NCI-H510A treated with DMSO at 0.1 percent for 48 hours (cell line): ENCODE data around the gene GATAD2A.

ENCODE experiments used
- DNase-seq: peaks from one replicate; lab custom pipeline; 2025; lab: John Stamatoyannopoulos, UW

Gene GATAD2A

GRCh38 chr19:19422156-19422555 is 16.7 kb downstream of the GATAD2A start:
- no peak for DNase-seq

DNA sequence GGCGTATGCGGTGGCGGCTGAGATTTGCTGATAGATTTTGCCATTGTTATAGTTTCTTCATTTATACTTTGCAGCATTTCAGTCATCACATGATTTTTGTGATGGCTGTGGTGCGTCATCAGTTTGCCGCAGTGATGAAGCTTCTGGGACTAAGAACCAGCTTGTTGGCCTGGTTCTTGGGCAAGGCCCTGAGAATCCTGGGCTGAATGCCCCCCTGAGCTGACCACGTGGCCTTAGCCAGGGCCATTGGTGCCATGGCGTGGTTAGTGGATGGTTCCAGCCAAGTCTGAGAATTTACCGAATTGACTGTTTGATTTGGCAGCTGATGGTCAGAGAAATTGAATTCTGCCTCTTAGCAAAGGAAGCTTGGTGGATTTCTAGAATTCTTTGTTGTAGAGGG is 17.8 kb downstream of the GATAD2A start:
- DNase-seq, result no peak

DNA sequence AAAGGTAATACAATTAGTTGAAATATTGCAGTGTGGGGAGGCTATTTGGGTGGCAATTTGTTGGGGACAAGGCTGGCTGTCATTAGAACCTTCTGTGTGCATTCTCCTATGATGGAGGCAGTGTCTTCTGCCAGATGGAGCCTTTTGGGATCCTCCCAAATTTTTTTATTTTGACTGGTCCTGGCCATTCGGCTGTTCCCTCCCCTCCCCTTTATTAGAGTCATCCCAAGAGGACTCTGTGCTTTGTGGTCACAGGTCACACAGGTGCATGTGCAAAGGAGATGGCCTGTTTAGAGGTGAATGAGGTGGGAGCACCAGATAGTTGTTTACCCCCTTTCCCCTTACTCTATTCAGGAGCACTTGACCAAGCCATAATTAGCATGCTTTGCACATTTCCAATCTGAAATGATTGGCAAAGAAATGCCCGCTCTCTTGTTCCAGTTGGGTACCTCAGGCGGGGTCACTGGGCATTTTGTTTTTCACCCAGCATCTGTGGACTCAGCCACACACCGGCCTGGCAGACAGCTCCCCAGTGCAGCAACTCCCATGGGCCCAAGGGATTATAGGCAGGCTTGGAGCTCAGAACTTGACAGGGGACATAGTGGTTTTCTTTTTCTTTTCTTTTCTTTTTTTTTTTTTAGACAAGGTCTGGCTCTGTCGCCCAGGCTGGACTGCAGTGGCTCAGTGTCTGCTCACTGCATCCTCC is 19.8 kb downstream of the GATAD2A start:
- no peak for DNase-seq

DNA sequence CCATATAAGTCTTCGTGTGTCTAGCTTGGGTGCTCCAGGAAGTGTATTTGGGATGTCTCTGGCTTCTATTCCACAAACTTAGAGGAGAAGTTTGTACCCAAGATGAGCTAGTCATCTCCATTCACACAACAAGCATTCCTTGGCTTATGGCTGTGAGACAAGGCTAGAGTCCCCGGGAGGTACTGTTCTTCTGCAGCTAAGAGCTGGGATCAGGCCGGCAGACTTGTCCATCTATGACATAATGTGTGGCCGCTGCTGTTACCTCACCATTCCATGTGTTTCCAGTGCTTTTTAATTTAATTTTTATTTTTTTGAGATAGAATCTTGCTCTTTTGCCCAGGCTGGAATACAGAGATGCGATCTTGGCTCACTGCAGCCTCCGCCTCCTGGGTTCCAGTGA is 20.7 kb downstream of the GATAD2A start:
- no peak for DNase-seq

DNA sequence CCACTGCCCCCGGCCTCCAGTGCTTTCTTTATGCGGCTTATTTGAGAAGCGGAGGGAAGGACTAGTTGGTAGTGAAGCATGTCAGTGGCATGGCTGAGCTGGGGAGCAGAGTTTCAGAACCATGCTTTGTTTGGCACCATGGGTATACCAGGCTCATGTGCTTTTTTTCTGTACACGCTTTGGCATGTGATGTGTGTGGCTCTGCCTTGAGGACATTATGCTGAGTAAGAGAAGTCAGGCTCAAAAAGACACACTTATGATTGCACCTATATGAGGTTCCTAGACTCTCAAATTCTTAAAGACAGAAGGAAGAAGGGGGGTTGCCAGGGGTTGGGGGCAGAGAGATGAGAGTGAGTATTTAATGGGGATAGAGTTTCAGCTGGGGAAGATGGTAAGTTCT is 21.3 kb downstream of the GATAD2A start:
- no peak for DNase-seq

- DNase-seq, result no peak
These were observed 21.8 kb downstream of the GATAD2A start for GRCh38 chr19:19427302-19427701.

DNA sequence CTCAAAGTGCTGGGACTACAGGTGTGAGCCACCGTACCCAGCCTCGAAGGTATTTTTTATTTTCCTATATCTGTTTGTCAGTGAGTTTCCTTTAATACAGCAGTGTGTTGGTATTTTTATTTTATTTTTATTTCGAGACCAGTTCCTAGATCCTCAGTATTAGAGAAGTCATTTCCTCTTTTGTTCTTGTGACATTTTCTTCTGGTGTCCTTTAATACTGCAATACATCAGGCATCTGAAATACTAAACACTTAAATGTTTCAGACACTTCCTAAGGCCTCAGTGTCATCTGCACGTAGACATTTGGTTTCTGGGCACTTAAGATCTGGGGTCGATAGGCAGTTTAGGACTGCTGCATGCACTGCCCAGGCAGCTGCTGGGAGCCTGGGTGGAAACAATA is 22.5 kb downstream of the GATAD2A start:
- DNase-seq, result no peak

GRCh38 chr19:19428746-19429145 is 23.3 kb downstream of the GATAD2A start:
- DNase-seq, result no peak

GRCh38 chr19:19429361-19429760 is 23.9 kb downstream of the GATAD2A start:
- no peak for DNase-seq

DNA sequence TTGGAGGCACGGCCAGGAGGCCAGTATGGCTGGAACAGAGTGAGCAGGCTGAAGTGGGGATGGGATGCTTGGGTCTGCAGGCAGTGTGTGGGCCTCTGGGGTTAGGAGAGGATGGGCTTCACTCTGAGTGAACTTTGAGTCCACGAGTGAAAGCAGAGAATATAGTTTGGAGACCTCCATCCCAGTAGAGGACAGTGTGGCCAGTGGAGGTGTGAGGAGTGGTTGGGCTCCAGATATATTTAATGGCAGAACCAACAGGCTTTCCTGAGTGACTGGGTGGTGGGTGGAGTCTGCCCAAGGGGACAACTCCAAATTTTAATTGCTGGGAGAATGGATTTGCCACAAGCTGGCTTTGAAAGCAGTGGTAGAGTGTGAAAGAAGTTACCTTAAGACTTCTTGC is 27.3 kb downstream of the GATAD2A start:
- DNase-seq, result no peak

GRCh38 chr19:19433666-19434213 is 28.3 kb downstream of the GATAD2A start:
- no peak for DNase-seq

DNA sequence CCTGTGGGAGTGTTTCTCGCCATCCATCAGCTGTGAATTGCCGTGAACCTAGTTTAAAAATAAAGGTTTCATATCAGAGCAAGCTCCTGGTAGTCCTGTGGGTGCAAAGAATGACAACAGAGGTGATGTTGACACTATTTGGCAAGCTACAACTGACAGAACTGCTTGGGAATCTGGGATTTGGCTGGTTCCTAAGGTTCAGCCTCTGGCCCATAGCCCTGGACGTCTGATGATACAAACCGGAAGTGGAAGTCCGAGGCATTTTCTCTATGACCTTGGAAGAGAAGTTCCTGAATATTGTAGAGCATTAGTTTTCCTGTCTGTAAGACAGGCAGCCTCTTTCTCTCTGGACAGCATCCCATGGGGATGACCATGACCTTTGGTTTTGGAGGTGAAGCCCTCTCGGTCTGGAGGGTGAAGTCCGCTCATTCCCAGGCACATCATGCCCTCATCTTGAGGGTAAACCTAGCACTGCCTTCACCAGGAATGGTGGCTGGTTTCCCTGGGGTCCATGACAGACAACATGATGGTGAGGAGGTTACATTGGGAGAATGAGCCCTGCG is 29.1 kb downstream of the GATAD2A start:
- DNase-seq, result no peak

DNA sequence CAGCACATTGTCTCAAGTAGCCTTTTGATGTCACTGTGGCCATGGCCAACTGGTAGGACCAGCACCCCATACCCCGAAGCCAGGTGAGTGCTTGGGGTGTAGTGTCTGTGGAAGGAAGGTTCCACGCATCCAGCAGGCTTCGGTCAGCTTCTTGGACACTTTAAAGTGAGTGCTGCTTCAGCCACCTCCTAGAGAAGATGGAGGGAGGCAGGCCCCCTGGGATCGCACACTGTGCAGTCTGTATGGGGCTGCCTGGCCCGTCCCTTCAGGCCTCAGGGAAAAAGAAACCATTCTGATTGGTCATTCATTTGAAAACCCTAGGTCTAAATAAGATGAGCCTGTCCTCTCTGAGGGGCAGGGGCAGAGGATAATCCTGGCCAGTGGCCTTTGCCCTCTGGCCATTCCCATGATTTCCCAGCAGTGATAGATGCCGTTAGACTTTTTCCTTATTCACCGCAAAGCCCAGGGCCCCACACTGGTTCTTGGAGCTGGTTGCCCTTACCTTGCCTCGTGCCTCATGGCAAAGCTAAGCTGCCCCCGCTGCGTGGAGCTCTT is 30.7 kb downstream of the GATAD2A start:
- no peak for DNase-seq

DNA sequence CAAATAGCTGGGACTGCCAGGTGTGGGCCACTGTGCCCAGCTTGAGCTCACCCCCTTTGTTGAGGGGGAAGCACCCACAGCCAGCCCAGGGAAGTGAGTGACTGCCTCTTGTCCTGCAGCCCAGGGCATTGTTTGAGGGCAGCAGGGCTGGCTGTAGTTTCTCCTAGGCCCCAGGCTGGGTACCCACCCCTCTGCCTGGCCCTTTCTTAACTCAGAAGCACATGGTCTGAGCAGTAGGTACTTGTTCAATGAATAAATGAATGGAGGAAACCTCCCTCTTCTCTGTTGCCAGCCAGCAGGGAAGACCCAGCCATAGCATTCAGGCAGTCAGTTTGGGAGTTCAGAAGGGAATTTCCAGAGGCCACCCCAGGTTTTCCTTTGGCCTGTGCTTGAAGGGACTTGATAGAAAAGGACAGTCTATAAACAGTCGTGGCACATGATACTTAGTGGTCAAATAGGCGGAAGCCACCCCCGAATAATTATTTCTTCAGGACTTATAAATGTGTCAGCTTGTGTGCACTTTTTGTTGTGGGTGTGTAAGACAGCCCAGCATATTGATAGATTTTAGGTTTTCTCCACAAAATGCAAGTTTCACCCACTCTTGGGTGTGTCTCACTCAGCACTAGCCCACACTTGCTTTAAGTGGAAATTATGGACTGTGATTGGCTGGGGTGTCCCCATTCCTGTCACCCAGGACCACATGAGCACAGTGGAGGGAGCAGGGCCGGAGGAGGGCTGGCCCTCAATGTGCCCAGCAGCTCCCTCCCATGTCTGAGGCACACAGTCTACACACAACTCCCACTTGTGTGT is 33.1 kb downstream of the GATAD2A start:
- DNase-seq, result no peak

DNA sequence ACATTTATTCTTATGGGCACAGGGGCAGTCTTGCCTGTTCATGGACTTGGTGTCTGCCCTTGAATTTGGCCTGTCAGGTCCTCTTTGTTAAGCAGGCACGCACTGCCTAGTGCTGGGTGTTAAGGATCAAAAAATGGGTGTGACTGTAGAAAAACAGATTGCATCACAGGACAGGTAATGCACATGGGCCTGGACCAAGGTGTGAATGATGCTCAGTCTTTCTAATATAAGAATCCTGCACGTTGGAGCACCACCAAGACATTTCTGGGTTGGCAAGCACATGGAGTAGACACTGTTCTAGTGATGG is 33.7 kb downstream of the GATAD2A start:
- no peak for DNase-seq

- DNase-seq, result no peak
These were observed 37.8 kb downstream of the GATAD2A start for GRCh38 chr19:19443283-19443682.

DNA sequence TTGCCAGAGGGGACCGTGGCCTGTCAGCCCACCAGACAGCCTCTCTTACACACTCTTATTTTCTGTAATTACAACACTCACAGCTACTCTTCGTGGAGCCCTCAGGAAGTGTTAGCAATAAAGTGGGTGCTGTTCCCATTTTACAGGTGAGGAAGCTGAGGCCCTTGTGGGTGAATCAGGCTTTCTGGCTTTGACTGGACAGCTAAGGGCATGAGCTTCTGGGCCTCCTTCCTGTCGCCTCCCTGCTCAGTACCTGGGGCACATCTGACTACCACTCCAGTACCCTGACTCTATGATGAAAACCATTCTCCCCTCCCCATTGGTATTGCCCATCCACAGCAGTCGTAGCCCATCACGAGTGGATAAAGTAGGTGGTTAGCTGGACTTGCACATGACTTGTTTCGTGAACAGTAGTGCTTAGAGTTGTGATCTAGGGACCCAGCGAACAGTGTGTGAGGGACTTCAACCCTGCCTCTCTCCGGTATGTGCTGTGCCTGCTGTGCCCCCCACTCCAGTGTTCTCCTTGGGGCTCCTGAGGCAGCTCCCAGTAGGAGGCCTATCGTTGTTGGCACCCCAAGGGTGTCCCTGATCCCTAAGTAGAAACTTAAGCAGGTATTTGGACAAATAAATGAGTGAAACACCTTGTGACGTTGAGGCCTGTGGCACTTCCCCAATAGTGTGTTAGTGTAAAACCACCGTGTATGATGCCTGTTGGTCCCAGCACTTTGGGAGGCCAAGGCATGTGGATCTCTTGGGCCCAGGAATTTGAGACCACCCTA is 38.6 kb downstream of the GATAD2A start:
- DNase-seq, result no peak

- no peak for DNase-seq
These were observed 39.2 kb downstream of the GATAD2A start for GRCh38 chr19:19444681-19445155.

- no peak for DNase-seq
These were observed 39.8 kb downstream of the GATAD2A start for GRCh38 chr19:19445288-19445687.

DNA sequence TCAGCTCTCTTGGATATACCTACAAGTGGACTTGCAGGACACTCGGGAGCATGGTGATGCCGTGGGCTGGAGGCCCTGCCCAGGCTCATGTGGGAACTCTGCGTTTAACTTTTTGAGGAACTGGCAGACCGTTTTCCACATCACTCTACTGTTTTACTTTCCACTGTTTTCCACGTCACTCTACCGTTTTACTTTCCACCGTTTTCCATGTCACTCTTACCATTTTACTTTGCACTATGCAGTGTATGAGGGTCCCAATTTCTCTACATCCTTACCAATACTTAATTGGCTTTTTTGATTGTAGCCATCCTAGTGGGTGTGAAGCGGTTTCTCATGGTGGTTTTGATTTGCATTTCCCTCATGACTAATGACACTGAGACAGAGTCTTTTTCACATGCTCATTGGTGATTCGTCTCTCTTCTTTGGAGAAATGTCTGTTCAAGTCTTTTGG is 40.5 kb downstream of the GATAD2A start:
- no peak for DNase-seq

- DNase-seq, result no peak
These were observed 41.4 kb downstream of the GATAD2A start for GRCh38 chr19:19446655-19447437.
